Breast epithelium (tissue), 3 donors: ENCODE results near the gene TMTC2.

Source experiments
- CTCF ChIP-seq, 3 donors: fragments of 450-650 bp; IDR thresholded peaks; one replicate each; pipeline ENCODE4 v1.5.1; 2016 to 2017; ENCODE audit warnings: antibody characterized with exemption in 3 of 3, mild to moderate bottlenecking in 3 of 3, moderate library complexity in 3 of 3
- POLR2A ChIP-seq: fragments of 450-650 bp; IDR thresholded peaks from one replicate; pipeline ENCODE4 v1.6.1; 2016; ENCODE audit warnings: antibody characterized with exemption, mild to moderate bottlenecking, moderate library complexity
- POLR2AphosphoS5 ChIP-seq, 3 donors: sonication (generic); formaldehyde crosslinking; IDR thresholded peaks; one replicate each; pipeline ENCODE4 v1.6.1; 2017; ENCODE audit warnings: antibody characterized with exemption in 3 of 3

- TF ChIP-seq POLR2A, result no peak
- no peak for TF ChIP-seq CTCF (IDR thresholded peaks at IDR 0.05)
- TF ChIP-seq POLR2AphosphoS5 (IDR thresholded peaks at IDR 0.05), result no peak
Observed at GRCh38 chr12:82803201-82803600, 116.5 kb downstream of the TMTC2 start.
